Measurements from ENCODE around the gene RBM39.
"Not testable (repeated sequence)": the region's sequence is repeated elsewhere in the genome, so short reads cannot be mapped to it uniquely, and the experiment has no call there.

RBM39 gene

DNA sequence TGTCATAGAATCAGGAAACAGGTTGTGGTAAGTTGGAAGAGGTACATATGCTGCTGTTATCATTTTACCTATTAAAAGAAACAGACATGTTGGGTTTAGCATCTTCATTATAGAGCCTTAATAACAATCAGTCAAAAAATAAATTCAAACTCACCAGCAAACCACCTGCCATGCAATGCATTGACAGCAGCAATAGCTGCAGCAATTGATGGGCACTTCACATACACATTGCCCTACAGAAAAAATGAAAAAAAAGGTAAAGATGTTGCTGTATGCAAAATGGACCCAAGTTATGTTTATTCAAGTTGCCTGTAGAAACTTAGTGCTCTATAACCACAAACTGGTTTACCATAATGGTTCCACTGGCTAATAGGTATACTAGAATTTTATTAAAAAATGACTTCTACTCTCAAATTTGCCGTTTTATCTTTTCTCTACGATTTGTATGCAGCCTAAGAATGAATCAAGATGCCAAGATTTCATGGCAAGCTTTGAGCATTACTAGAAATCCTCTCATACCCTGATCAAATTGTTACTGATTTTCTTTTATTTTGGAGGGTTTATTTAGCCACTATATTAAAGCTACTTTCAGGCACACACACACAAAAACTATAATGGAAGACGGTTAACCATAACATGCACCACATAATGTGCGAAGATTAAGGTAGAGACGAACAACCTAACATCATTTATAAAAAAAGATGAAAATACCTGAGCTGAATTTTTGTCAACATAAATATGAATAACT, 37.4 kb downstream of the RBM39 start:
- no peak for DNase-seq

DNA sequence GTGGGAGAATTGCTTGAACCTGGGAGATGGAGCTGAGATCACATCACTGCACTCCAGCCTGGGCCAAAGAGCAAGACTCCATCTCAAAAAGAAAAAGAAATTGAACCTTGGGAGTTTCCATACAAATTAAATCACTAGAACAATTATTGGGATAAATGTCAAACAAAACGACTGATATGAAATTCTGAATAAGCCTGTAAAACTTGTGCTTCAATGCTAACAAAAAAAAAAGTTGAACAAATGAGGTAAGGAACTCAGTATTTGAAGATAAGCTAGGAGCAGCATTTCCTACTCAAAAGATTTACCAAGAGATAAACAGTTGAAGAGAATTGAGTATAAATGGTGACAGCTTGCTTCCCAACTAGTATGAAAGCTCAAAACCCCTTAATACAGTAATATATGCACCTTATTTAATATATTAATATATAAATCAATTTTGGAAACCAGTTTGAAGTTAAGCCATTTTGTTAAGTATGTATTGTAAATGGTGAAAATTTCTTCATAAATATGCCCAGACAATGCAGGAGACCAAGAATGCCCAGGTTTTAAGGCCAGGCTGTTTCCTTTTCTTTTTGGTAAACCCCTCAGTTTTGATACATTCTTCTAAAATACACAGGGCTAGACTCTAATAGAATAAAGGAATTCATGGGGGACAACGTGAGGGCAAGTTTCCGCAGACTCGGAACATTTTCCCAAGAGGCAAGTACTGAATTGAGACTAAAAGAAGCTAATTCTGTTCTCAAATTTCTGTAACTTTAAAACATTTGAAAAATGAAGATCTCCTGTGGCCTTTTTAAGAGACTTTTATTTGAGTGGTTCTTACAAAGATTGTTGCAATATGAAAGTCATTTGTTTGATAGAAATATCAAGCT, 39.0 kb downstream of the RBM39 start:
- DNase-seq = no peak

DNA sequence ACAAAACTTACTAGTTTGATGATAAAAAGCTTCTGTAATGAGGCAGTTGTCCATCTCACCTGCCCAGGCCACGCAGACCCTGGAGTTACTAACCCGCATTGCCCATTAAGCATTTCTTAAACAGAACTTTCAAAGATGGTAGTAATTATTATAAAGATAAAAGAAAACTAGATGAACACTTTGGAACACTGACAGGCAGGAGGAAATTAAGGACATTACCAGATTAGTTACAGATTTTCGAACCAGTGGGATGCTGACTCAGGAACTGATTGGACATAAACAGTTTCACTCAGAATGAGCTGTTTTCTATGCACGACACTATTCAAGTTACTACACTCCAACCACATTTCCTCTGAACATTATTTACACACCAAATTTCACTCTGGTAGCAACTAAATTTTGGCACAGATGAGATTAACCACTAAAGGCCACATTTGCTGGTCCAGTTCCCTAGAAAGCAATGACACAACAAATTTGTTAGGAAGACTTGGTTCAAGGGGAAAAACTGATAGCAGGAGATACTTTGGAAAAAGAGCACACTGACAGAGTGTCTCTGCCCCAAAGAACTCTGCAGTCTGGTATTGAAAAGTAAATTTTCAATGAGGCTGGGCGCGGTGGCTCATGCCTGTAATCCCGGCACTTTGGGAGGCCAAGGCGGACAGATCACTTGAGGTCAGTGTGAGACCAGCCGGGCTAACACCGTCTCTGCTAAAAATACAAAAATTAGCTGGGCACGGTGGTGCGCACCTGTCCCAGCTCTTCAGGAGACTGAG, 39.8 kb downstream of the RBM39 start:
- DNase-seq = no peak

DNA sequence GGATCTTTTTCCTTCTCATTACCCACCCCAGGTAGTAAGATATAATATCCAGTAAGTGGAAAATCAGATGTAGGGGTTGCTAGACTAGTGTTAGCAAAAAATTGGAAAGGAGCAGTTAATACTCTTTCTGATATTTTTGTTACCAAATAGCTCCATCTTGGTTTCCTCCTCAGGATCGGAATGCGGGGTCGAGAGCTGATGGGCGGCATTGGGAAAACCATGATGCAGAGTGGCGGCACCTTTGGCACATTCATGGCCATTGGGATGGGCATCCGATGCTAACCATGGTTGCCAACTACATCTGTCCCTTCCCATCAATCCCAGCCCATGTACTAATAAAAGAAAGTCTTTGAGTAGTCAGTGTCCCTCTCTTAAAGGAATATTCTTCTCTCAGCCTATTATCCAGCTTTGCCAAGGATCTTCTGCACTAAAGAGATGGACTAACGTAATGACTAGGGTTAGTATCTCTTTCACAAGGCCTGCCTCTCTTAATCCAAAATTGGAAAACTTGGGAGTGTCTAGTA, 41.4 kb downstream of the RBM39 start:
- DNase-seq = no peak

DNA sequence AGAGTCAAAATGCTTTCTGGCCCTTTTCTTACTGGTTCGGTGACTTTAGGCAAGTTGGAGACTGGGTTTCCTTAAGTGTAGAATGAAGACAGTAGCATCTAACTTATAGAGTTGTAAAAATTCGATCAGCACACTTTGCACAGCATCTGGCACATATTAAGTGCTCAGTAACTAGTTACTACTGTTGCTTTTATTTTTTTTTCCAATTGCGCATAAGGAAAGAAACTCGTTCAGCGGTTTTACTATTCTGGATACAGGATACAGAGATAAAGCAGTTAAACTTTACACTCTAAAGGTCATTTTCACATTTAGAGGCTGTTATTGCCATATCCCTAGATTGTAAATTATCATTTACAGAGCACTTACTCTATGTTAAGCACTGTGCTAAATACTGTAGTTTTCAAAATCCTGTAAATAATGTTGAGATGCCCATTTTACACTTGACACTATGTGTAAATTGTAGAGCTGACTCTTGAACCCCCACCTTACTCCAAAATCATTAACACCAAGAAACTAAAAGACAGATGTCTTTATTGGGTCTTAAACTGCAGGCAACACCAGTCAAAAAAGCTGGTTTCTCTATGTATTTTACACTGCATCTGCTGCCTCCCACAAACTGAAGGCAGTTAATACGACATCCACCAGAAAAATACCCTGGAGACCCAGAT, 42.0 kb downstream of the RBM39 start:
- DNase-seq = no peak

DNA sequence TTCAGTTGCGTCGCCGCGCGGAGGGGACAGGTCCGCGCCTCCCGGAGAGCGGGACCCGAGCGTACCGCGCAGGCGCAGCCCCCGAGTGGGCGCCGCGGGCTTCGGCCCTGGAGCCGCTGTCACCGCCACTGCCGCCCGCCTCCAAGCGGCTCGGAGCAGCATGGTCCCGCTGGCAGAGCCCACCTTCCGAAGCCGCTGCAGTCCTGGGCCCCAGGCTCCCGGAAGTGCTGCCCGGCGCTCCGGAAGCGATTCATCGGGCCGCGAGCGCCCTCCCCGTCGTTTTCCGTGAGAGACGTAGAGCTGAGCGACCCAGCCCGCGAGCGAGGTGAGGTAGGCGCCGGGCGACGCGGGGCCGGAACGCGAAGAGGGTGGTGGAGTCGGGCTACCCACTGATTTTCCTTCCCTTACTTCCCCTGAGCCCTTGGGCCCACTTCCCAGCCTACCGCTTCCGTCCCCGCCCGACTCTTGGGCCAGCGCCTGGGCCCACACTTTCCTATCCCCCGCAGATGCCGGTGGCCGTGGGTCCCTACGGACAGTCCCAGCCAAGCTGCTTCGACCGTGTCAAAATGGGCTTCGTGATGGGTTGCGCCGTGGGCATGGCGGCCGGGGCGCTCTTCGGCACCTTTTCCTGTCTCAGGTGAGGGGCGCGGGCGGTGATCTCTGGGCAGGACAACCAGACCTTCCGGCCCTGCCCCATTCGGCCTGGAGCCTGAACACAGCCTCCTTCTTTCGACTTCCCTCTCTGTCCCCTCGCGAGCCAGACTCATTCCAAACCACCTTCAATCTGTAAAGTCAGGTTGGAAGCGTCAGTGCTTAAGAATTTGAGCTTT, 42.7 kb downstream of the RBM39 start, which contains the start of the genes NFS1 and ROMO1:
TSS of gene NFS1 (minus strand) at position 226 of the 830 bp plus-strand sequence. CDS start at position 162, 64 bp downstream.
TSS of gene ROMO1 (plus strand) at position 279 of the 830 bp plus-strand sequence. CDS start at position 507, 228 bp downstream.
- DNase-seq = peak; percentile 81

DNA sequence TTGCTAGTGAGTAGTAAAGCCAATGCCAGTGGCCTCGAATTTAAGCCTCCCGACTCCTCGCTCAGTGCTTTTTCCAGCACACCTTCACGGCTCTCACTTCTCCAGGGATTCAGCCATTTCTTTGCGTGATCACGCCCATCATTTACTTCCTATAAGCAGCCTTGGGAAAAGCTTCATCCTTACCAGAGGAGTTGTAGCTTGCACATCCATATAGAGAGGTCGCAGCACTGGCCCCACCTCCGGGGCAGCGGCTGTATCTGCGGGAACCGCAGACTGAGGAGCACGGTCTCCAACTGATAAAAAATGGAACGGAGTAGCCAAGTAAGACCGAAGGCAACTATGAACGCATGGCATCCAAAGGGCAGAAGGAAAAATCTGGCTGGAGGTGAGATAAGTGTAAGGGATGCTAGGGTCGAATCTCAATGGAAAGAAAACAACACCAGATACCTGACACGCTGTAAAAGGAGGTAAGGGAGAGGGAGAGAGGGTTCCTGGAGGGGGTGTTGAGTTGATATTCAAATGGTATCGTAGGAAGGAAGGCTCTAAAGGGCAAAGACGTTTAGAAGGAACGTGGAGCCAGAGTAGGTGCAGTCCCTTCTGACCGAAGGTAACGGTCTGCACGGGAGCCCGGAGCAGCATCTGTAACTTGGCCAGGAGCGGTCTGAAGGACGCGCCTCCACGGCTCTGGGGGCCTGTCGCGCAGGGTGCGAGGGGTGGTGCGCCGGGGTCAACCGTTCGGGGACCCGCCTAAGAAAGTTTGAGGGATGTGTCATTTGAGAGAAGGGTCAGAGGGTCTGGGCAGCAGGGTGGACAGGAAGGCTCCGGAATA, 43.5 kb downstream of the RBM39 start:
- DNase-seq = no peak

DNA sequence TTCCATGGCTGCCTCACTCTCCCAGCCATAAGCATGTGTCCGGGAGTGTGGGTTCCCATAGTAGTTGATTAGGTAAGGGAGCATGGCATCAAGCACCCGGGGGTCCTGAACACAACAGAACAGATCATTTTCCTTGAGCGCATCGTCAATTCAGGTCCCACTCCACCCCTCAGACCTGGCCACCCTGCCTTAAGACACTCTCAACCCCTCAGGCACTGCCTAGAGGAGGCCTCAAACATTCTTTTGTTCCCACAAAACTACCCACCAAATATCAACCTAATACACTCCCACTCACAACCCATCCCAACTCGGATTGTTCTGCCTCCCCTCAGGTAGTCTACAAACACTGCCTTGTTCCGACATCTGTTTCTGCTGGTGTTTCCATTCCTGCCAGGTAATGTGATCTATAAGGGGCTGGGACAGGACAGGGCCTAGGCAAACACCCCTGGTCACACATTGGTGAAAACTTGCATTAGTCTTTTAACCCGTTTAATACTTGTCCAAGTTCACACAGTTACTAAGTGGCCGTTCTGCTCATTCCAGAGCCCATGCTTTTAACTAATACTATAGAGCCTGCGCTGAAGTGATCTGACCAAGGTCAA, 44.3 kb downstream of the RBM39 start:
- no peak for DNase-seq

DNA sequence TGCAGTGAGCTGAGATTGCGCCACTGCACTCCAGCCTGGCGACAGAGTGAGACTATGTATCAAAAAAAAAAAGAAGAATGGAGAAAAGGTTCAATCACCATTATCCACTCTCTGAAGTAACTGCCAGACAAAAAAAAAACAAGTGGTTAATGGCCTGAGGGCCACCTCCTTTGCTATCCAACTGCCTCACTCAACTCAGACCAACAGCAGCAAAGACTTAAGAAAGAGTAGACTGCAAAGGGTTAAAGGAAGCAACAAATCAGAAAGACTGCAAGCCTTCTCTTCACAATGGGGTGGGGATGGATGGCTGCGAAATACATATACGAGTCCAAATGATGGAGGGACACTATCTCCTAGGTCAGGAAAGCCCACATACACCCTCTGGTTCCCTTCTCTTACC, 46.1 kb downstream of the RBM39 start:
- DNase-seq = no peak

DNA sequence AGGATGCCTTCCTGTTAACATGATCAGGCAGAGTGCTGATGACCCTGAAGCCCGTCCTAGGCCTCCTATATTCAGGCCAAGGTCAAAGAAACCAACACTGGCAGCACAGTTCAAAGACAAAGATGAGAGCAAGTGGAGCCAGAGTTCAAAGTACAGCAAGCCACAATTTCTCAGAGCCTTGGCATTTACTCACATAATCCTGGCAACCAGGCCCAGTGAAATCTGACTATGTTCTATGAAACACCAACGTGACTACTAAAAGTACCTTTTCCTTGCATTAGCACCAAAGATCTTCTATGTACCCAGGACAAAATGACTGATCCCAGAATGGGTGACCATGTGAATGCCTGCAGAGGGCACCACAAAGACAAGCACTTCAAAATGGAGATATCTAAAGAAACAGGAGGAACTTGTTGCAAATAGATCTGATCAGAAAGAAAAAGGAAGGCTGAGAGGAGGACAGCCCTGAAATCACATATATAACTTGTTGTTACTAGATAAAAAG, 46.8 kb downstream of the RBM39 start:
- no peak for DNase-seq

DNA sequence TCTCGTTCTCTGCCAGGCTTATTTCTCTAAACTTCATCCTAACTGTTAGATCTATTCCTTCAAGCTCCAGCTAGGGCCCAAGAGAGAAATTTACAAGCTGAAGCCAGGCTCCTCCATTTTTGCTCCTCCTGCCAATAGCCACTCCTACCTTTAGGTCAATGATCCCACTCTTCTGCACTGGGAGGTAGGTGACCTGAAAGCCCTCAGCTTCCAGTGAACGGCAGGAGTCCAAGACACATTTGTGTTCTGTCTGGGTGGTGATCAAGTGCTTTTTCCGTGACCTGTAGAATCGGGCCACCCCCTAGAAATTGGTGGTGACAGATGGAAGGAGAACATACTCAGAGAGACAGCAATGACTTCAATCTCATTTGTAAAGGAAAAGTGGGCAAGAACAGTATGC, 51.8 kb downstream of the RBM39 start:
- DNase-seq = no peak

DNA sequence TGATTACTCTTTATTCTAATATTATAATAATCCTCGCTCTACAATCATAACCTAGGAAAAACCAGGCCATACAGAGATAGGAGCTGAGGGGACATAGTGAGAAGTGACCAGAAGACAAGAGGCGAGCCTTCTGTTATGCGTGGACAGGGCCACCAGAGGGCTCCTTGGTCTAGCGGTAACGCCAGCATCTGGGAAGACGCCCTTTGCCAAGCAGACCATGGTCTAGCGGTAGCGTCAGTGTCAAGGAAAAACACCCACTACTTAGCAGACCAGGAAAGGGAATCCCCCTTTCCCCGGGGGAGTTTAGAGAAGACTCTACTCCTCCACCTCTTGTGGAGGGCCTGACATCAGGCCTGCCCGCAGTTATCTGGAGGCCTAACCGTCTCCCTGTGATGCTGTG, 55.2 kb downstream of the RBM39 start:
- DNase-seq = not testable (repeated sequence)

DNA sequence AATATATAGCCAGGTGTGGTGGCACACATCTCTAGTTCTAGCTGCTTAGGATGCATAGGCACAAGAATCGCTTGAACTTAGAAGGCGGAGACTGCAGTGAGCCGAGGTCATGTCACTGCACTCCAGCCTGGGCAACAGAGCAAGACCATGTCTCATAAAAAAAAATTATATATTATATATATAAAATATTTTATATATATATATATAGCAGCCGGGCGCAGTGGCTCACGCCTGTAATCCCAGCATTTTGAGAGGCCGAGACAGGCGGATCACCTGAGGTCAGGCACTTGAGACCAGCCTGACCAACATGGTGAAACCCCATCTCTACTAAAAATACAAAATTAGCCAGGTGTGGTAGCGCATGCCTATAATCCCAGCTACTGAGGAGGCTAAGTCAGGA, 56.7 kb downstream of the RBM39 start:
- DNase-seq = not testable (repeated sequence)

DNA sequence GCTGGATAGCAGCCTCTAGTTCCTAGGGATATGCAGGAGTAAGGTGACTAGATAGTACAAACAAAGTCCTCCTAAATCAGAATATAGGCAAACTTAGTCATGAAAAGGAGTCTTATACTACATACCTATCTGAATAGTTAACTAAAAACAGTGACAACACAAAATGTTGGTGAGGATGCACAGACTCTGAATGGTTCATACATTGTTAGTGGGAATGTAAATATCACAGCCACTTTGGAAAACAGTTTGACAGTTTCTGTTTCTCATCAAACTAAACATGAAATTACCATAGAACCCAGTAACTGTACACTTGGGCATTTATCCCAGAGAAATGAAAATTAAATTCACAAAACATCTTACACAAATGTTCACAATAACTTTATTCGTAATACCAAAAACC, 60.1 kb downstream of the RBM39 start:
- no peak for DNase-seq

DNA sequence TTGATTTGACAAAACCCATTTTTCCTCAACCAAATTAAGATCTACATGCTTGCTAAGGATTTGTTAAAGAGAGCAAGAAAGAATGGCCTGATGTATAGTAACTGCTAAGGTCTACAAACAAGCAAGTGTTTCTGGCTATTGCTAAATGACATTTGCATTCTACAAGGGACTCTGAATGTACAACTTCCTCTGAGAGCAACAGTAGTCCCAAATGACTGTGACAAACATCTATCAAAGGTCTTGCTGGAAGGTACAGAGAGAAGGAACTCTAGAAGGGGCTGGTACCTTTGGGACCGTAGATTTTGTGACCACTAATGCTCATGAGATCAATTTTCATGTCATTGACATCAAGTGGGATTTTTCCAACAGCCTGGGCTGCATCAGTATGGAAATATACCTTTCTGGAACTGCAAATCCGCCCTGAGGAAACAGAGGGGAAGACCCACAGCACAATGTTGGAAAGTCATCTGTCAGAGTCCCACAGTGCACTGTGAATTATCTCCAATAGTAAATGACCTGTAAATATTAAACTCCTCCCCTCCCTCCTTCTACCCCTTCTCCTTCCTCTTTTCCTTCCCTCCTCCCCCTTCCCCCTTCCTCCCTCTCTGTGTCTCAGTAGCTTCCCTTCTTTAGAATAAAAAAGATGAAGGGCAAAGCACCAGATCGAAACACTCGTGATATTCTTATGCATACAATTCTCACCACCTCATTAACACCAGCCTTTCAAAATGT, 61.4 kb downstream of the RBM39 start:
- DNase-seq = peak; percentile 51

DNA sequence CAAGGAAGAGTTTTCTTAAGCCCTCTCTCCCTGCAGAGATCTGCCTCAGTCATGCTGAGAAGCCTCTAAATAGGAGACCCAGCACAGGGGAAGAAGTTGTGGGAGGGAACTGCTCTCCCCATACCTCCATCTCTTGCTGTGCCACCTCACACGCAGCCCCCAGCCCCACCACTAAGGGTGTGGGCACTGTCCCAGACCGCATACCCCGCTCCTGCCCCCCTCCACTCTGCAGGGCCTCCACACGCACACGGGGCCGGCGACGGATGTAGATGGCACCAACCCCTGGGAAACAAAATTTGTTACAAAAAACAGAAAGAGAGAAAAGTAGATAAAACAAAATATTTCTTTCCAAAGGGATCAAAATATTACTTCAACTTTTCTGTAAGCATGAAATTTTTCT, 67.1 kb downstream of the RBM39 start:
- no peak for DNase-seq

DNA sequence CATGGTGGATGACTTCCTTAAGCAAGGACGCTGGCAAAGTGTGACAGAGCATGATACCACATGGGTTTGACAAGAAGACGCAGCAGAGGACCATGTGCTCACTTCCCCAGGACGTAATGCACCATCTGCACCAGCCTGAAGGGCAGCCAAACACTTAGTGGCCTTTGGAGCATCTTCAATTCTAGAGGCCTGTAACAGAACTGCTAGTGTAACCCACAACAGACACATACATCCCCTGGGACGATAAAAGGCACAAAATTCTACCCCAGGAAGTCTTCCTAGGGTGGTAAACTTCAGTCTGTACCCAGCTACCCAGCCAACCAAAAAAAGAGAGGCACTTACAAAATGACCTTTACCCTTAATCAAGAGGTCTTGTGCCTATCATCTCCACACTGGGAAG, 68.2 kb downstream of the RBM39 start:
- no peak for DNase-seq

DNA sequence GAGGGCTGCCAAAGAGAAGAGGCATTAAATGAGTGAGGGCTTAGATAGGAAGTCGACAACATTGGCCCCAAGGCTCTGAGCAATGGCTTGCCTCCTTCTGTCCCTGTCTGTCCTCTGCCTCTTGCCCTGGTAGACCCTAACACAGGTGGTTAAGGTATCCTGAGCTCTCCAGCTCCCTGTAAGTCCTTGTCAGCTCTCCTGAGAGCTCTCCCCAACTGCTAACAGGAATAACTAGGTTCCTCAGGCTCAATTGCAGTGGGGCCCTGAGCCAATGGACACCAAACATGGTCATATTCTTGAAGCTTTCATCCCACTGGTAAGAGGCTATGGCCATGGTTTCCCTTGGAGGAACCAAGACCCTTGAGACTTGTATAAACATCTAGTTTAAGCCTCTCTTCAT, 72.4 kb downstream of the RBM39 start:
- DNase-seq = no peak

DNA sequence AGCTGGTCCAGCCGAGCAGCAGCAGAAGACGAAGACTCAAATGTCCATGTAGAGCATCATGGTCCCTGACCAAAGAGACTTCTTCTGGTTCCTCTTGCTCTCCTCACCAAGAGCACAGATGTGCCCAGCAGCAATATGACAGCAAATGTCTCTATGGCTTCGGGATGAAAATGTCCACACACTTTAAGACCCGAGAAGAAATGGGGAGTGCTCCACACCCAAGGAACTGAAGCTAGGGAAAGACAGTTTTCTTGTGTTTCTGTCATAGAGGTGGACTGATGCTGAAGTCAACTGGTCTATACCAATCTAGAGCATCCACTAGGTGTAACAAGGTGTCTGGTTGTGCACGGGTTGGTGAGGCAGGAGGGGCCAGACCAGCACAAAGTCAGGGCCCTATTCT, 72.8 kb downstream of the RBM39 start:
- no peak for DNase-seq

Data from inflammatory macrophage treated with lipopolysaccharide for 4 hours (primary cell).